ENCODE data around the gene PDLIM3.

DNA sequence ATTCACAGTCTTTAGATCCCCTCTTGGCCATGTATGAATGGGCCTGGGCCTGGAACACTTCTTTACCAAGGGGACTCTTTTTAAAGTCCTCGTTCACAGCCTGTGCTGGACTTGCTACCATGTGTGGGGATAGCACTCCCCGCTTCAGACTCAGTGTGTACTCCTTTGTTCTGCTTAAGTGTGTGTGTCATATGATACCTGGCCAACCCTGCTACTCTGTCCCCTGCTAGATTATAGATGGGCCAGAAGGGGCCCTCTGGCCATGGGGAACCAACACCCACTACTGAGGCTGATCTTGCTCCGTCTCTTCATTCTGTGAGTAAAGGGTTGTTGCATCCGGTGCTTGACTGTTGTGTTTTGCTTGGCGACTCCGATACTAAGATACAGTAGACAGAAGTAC is 71.8 kb downstream of the PDLIM3 start:
- TF ChIP-seq CTCF (IDR thresholded peaks at IDR 0.05; ENCODE audit: low read length), result no peak
- no peak for TF ChIP-seq EZH2 (optimal IDR thresholded peaks at IDR 0.05; ENCODE audit: low read depth, low read length)

Measured in MM.1S (cell line).